GM23338 (cell line): ENCODE data around the gene LCN6. TPM values are rescaled to one million over a fixed set of nuclear protein-coding genes. Genes with fewer than 3 reads are reported as not detected.
A peak's percentile ranks its signal among the peaks of the same experiment; 100 is the strongest.

Experiments
- ATAC-seq: fragments of 200-7000 bp; cut with Tn5 transposase; 3 replicates; pipeline ENCODE4 v1.9.1; 2020
- DNase-seq: peaks from one replicate; pipeline ENCODE4 v3.0.0-alpha.2; 2015; ENCODE audit warnings: low spot score
- H2AFZ ChIP-seq: fragments of 200-600 bp; sonication (generic); 2 replicates; pipeline ENCODE4 v1.8.0; 2016; ENCODE audit warnings: antibody characterized with exemption, mild to moderate bottlenecking, moderate library complexity
- H3F3A ChIP-seq: fragments of 200-600 bp; sonication (generic); replicated peaks from 2 replicates; pipeline ENCODE4 v1.8.0; 2017; ENCODE audit warnings: antibody characterized with exemption, mixed run types, low read depth
- H3K27ac ChIP-seq: fragments of 200-600 bp; sonication (generic); 2 replicates; pipeline ENCODE4 v1.6.1; 2016; ENCODE audit warnings: low read depth
- H3K27me3 ChIP-seq: fragments of 200-600 bp; sonication (generic); 2 replicates; pipeline ENCODE4 v1.8.0; 2016; ENCODE audit warnings: mild to moderate bottlenecking, mixed run types, moderate library complexity; ENCODE audit not compliant: insufficient read depth
- H3K36me3 ChIP-seq: fragments of 200-600 bp; sonication (generic); 2 replicates; pipeline ENCODE4 v1.8.0; 2016; ENCODE audit warnings: mild to moderate bottlenecking; ENCODE audit not compliant: insufficient read depth
- H3K4me1 ChIP-seq: fragments of 200-600 bp; sonication (generic); 2 replicates; pipeline ENCODE4 v1.8.0; 2016; ENCODE audit warnings: mild to moderate bottlenecking, moderate library complexity; ENCODE audit not compliant: insufficient read depth
- H3K4me2 ChIP-seq: fragments of 200-600 bp; sonication (generic); 2 replicates; pipeline ENCODE4 v1.7.1; 2017; ENCODE audit warnings: mixed run types
- H3K4me3 ChIP-seq: fragments of 200-600 bp; sonication (generic); 2 replicates; pipeline ENCODE4 v1.6.1; 2016; ENCODE audit warnings: mixed run types
- H3K79me2 ChIP-seq: fragments of 200-600 bp; sonication (generic); replicated peaks from 2 replicates; pipeline ENCODE4 v1.8.0; 2017; ENCODE audit warnings: mild to moderate bottlenecking; ENCODE audit not compliant: insufficient read depth
- H3K9me2 ChIP-seq: fragments of 200-600 bp; sonication (generic); 2 replicates; pipeline ENCODE4 v1.8.0; 2017; ENCODE audit not compliant: insufficient read depth
- H4K20me1 ChIP-seq: fragments of 200-600 bp; sonication (generic); replicated peaks from 2 replicates; pipeline ENCODE4 v1.8.0; 2017; ENCODE audit warnings: mild to moderate bottlenecking; ENCODE audit not compliant: insufficient read depth
- H3K27ac Mint-ChIP-seq: 2 replicates; pipeline ENCODE4 v1.8.0; 2020; ENCODE audit warnings: inconsistent platforms, mild to moderate bottlenecking, moderate library complexity, mixed read lengths
- H3K27me3 Mint-ChIP-seq: 3 replicates; pipeline ENCODE4 v1.8.0; 2022; ENCODE audit warnings: low read depth, mild to moderate bottlenecking, moderate library complexity, mixed read lengths, inconsistent platforms; ENCODE audit not compliant: insufficient read depth, poor library complexity
- H3K36me3 Mint-ChIP-seq: 3 replicates; pipeline ENCODE4 v1.8.0; 2021; ENCODE audit warnings: low read depth, mild to moderate bottlenecking, inconsistent platforms, moderate library complexity, mixed read lengths
- H3K4me1 Mint-ChIP-seq: 3 replicates; pipeline ENCODE4 v1.8.0; 2020; ENCODE audit warnings: mild to moderate bottlenecking, inconsistent platforms, mixed read lengths
- H3K4me3 Mint-ChIP-seq: 3 replicates; pipeline ENCODE4 v1.8.0; 2021; ENCODE audit warnings: moderate library complexity, mild to moderate bottlenecking, inconsistent platforms, mixed read lengths
- H3K9me3 Mint-ChIP-seq: 3 replicates; pipeline ENCODE4 v1.8.0; 2020; ENCODE audit warnings: moderate library complexity, mild to moderate bottlenecking, inconsistent platforms, mixed read lengths
- CREB1 ChIP-seq: fragments of 250-450 bp; sonication (Bioruptor Pico); IDR thresholded peaks from 2 replicates; pipeline ENCODE4 v1.5.0; 2020; ENCODE audit warnings: low read depth, mild to moderate bottlenecking, moderate library complexity
- ETS1 ChIP-seq: IDR thresholded peaks from 2 replicates; pipeline ENCODE4 v1.6.1; 2016; ENCODE audit warnings: antibody characterized with exemption
- JUNB ChIP-seq: IDR thresholded peaks from one replicate; pipeline ENCODE4 v1.6.1; 2016; ENCODE audit warnings: antibody characterized with exemption; ENCODE audit not compliant: unreplicated experiment
- NANOG ChIP-seq: IDR thresholded peaks from 2 replicates; pipeline ENCODE4 v1.6.1; 2016; ENCODE audit warnings: antibody characterized with exemption, borderline replicate concordance
- STAT1 ChIP-seq: IDR thresholded peaks from one replicate; pipeline ENCODE4 v1.6.1; 2016; ENCODE audit warnings: antibody characterized with exemption; ENCODE audit not compliant: unreplicated experiment
- ZNF331 ChIP-seq: fragments of 250-450 bp; sonication (Bioruptor Pico); IDR thresholded peaks from 2 replicates; pipeline ENCODE4 v1.5.0; 2020; ENCODE audit warnings: low read depth, mild to moderate bottlenecking, moderate library complexity
- polyA plus RNA-seq: library from polyadenylated mRNA; unstranded; fragments of >200 nt; fragmentation: Nextera tagmentation; extraction: Ambion mirVana; gene quantifications from 2 replicates; pipeline ENCODE4 v1.2.1, GENCODE V29; 2016
- total RNA-seq: library from RNA; depleted of rRNA; stranded (reverse); fragments of >200 nt; shearing (Covaris generic); gene quantifications from 2 replicates; pipeline ENCODE4 v1.2.3, GENCODE V29; 2014
- TF ChIP-seq, protein P1 (sequence below): fragments of 250-450 bp; sonication (Bioruptor Pico); IDR thresholded peaks from 2 replicates; pipeline ENCODE4 v1.5.0; 2020; ENCODE audit warnings: mild to moderate bottlenecking, moderate library complexity

Gene LCN6
- total and polyA plus RNA-seq, 2 experiments from 2014 or later: not detected

DNA sequence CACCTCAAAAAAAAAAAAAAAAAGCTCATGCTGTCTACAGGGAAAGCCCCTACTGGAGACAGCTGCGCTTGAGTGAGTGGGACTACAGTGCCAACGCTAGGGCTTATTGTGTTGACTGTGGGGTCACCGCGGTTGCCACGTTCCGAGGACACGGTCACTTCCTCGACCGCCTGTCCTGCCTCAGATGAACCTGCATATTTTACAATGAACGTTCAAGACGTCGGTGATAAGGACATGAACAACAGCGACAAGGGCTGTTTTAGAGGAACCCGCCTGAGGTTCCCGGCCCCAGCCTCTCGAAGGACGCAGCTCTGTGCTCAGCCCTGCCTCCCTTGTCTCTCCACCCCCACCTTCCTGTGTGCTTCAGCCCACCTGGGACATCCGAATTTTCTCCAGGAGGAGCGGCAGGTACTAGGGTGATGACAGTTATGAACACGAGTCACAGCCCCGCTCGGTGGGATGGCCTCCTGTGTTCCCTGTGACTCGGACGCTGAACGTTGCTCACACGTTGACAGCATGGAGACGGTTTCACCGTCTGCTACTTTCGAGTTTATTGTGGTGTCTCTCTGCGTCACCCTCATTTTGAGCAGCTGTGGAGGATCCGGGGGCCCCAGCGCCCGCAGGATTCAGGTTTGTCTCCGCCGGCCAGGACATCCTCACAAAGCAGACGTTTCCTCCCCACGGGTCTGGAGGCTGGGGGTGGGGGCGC lies 47.2 kb downstream of the LCN6 start:
- Mint-ChIP-seq H3K36me3 (no peaks in the 10 kb centered on the region), H3K27me3 (peaks cover 20% of the 10 kb centered on the region)
- peak overlapping the region; percentile 84; the same call in 1 of the 2 replicates for H2AFZ ChIP-seq

More for the DNA sequence above, 47.2 kb downstream of the LCN6 start:
- H3K4me1 ChIP-seq: no peaks in the 10 kb centered on the region; the same call in 1 of the 2 replicates
- H3K9me3 Mint-ChIP-seq: no peaks in the 10 kb centered on the region
- no peaks in the 10 kb centered on the region for H3K79me2 ChIP-seq
- H3K27ac Mint-ChIP-seq: no peak overlapping the region
- no peak overlapping the region for H3K4me3 ChIP-seq
- H3K4me1 Mint-ChIP-seq: peaks cover 14% of the 10 kb centered on the region
- H3K9me2 ChIP-seq: no peaks in the 10 kb centered on the region
- H3K4me2 ChIP-seq: no peak overlapping the region
- ATAC-seq (peak; percentile 40), DNase-seq (no peak)
- H4K20me1 ChIP-seq: no peaks in the 10 kb centered on the region
- TF ChIP-seq CREB1 (CRISPR knock-in tag) (no peak), ETS1 (no peak), ZNF331 (CRISPR knock-in tag) (no peak), JUNB (no peak), STAT1 (no peak), NANOG (no peak)
- TF ChIP-seq, protein P1, sequence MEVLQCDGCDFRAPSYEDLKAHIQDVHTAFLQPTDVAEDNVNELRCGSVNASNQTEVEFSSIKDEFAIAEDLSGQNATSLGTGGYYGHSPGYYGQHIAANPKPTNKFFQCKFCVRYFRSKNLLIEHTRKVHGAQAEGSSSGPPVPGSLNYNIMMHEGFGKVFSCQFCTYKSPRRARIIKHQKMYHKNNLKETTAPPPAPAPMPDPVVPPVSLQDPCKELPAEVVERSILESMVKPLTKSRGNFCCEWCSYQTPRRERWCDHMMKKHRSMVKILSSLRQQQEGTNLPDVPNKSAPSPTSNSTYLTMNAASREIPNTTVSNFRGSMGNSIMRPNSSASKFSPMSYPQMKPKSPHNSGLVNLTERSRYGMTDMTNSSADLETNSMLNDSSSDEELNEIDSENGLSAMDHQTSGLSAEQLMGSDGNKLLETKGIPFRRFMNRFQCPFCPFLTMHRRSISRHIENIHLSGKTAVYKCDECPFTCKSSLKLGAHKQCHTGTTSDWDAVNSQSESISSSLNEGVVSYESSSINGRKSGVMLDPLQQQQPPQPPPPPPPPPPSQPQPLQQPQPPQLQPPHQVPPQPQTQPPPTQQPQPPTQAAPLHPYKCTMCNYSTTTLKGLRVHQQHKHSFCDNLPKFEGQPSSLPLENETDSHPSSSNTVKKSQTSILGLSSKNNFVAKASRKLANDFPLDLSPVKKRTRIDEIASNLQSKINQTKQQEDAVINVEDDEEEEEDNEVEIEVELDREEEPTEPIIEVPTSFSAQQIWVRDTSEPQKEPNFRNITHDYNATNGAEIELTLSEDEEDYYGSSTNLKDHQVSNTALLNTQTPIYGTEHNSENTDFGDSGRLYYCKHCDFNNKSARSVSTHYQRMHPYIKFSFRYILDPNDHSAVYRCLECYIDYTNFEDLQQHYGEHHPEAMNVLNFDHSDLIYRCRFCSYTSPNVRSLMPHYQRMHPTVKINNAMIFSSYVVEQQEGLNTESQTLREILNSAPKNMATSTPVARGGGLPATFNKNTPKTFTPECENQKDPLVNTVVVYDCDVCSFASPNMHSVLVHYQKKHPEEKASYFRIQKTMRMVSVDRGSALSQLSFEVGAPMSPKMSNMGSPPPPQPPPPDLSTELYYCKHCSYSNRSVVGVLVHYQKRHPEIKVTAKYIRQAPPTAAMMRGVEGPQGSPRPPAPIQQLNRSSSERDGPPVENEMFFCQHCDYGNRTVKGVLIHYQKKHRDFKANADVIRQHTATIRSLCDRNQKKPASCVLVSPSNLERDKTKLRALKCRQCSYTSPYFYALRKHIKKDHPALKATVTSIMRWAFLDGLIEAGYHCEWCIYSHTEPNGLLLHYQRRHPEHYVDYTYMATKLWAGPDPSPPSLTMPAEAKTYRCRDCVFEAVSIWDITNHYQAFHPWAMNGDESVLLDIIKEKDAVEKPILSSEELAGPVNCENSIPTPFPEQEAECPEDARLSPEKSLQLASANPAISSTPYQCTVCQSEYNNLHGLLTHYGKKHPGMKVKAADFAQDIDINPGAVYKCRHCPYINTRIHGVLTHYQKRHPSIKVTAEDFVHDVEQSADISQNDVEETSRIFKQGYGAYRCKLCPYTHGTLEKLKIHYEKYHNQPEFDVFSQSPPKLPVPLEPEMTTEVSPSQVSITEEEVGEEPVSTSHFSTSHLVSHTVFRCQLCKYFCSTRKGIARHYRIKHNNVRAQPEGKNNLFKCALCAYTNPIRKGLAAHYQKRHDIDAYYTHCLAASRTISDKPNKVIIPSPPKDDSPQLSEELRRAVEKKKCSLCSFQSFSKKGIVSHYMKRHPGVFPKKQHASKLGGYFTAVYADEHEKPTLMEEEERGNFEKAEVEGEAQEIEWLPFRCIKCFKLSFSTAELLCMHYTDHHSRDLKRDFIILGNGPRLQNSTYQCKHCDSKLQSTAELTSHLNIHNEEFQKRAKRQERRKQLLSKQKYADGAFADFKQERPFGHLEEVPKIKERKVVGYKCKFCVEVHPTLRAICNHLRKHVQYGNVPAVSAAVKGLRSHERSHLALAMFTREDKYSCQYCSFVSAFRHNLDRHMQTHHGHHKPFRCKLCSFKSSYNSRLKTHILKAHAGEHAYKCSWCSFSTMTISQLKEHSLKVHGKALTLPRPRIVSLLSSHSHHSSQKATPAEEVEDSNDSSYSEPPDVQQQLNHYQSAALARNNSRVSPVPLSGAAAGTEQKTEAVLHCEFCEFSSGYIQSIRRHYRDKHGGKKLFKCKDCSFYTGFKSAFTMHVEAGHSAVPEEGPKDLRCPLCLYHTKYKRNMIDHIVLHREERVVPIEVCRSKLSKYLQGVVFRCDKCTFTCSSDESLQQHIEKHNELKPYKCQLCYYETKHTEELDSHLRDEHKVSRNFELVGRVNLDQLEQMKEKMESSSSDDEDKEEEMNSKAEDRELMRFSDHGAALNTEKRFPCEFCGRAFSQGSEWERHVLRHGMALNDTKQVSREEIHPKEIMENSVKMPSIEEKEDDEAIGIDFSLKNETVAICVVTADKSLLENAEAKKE (CRISPR knock-in tag): no peak
- no peak overlapping the region for H3K27ac ChIP-seq
- no peaks in the 10 kb centered on the region for H3K36me3 ChIP-seq
- no peaks in the 10 kb centered on the region for H3K27me3 ChIP-seq
- no peaks in the 10 kb centered on the region for H3F3A ChIP-seq
- no peak overlapping the region for H3K4me3 Mint-ChIP-seq
